Endothelial cell of umbilical vein (primary cell): Measurements from ENCODE around the gene GBP4. TPM values are rescaled to one million over a fixed set of nuclear protein-coding genes. Genes with fewer than 3 reads are reported as not detected.

Experiments
- BruUV-seq: library from RNA; stranded (reverse); fragments of 400-500 nt; replicated peaks from 2 replicates; lab custom pipeline; 2021; lab: Mats Ljungman, UMichigan
- CTCF ChIA-PET: fragments of 300-600, 350-600 bp; sonication (Branson Sonifier 250); formaldehyde crosslinking; loops from one replicate; lab custom pipeline; 2021; ENCODE audit warnings: antibody characterized with exemption, inconsistent platforms; lab: Charles Lee
- POLR2A ChIA-PET: fragments of 300-600, 350-600 bp; sonication (Branson Sonifier 250); formaldehyde crosslinking; loops from one replicate; lab custom pipeline; 2021; ENCODE audit warnings: antibody characterized with exemption, inconsistent platforms; lab: Charles Lee
- DNase-seq: peaks from one replicate; pipeline ENCODE4 v3.0.0-alpha.2; 2011; ENCODE audit warnings: low read depth, low spot score
- FAIRE-seq: peaks from 2 replicates; lab custom pipeline; 2011; peaks lifted over from hg19 to GRCh38; lab: Jason Lieb, UNC
- H2AFZ ChIP-seq: 2 replicates; pipeline ENCODE4 v1.6.0; 2012; ENCODE audit warnings: low read depth, low read length, control low read depth, inconsistent platforms
- H3K27ac ChIP-seq: 2 replicates; pipeline ENCODE4 v1.5.1; 2011; ENCODE audit warnings: low read depth, mild to moderate bottlenecking, control low read depth, low read length, moderate library complexity; ENCODE audit not compliant: insufficient read depth
- H3K27me3 ChIP-seq, 2 experiments: 2 replicates each; pipeline versions ENCODE4 v1.6.0 to v1.6.1; 2011; ENCODE audit warnings: low read length in 2 of 2, mixed read lengths in 1 of 2; ENCODE audit not compliant: control insufficient read depth in 2 of 2, insufficient read depth in 2 of 2
- H3K36me3 ChIP-seq, 2 experiments: 2 replicates in 1 of 2; 3 replicates in 1 of 2; pipeline ENCODE4 v1.5.1; 2011; ENCODE audit warnings: low read length in 2 of 2, mild to moderate bottlenecking in 1 of 2, moderate library complexity in 1 of 2; ENCODE audit not compliant: control insufficient read depth in 2 of 2, insufficient read depth in 2 of 2; ENCODE audit errors: extremely low read depth in 1 of 2
- H3K4me1 ChIP-seq: 3 replicates; pipeline ENCODE4 v1.5.1; 2011; ENCODE audit warnings: mild to moderate bottlenecking, low read length; ENCODE audit not compliant: control insufficient read depth, insufficient read depth; ENCODE audit errors: extremely low read depth
- H3K4me2 ChIP-seq: 2 replicates; pipeline ENCODE4 v1.6.1; 2011; ENCODE audit warnings: low read length, control low read depth, mixed read lengths; ENCODE audit not compliant: insufficient read depth
- H3K4me3 ChIP-seq, 3 experiments: fragments of 200-600 bp in 1 of 3; sonication (generic), shearing (Covaris generic) in 1 of 3; replicated peaks in 1 of 3; 2 replicates each; pipeline ENCODE4 v1.5.1; 2011 to 2016; ENCODE audit warnings: control low read depth in 3 of 3, low read length in 3 of 3, mild to moderate bottlenecking in 2 of 3, inconsistent platforms in 1 of 3, low read depth in 1 of 3, moderate library complexity in 1 of 3; ENCODE audit not compliant: insufficient read depth in 1 of 3
- H3K79me2 ChIP-seq: 2 replicates; pipeline ENCODE4 v1.6.0; 2012; ENCODE audit warnings: low read length, inconsistent platforms; ENCODE audit not compliant: control insufficient read depth, insufficient read depth
- H3K9ac ChIP-seq: replicated peaks from 2 replicates; pipeline ENCODE3; 2011; ENCODE audit warnings: low read length, control low read depth; ENCODE audit not compliant: insufficient read depth; ENCODE audit errors: extremely low read depth
- H3K9me1 ChIP-seq: replicated peaks from 3 replicates; pipeline ENCODE4 v1.6.0; 2011; ENCODE audit warnings: mild to moderate bottlenecking, low read length; ENCODE audit not compliant: control insufficient read depth, insufficient read depth; ENCODE audit errors: extremely low read depth
- H3K9me3 ChIP-seq: replicated peaks from 2 replicates; pipeline ENCODE4 v1.5.1; 2012; ENCODE audit warnings: low read length, inconsistent platforms; ENCODE audit not compliant: control insufficient read depth, insufficient read depth
- H4K20me1 ChIP-seq: replicated peaks from 2 replicates; pipeline ENCODE3; 2011; ENCODE audit warnings: mild to moderate bottlenecking, low read length; ENCODE audit not compliant: control insufficient read depth, insufficient read depth; ENCODE audit errors: extremely low read depth
- EZH2 ChIP-seq: IDR thresholded peaks from 2 replicates; pipeline ENCODE4 v1.6.1; 2012; ENCODE audit warnings: borderline replicate concordance, low read depth, mild to moderate bottlenecking, moderate library complexity, low read length, inconsistent platforms; ENCODE audit not compliant: severe bottlenecking
- FOS ChIP-seq: IDR thresholded peaks from 2 replicates; pipeline ENCODE4 v1.6.1; 2011; ENCODE audit warnings: mild to moderate bottlenecking, low read length, moderate library complexity, borderline replicate concordance; ENCODE audit not compliant: insufficient read depth
- GATA2 ChIP-seq: IDR thresholded peaks from 2 replicates; pipeline ENCODE4 v1.7.0; 2011; ENCODE audit warnings: low read depth, mild to moderate bottlenecking, moderate library complexity, mixed read lengths, low read length; ENCODE audit not compliant: insufficient read length, insufficient read depth
- JUN ChIP-seq: IDR thresholded peaks from 2 replicates; pipeline ENCODE4 v1.6.1; 2011; ENCODE audit warnings: borderline replicate concordance, low read depth; ENCODE audit not compliant: insufficient read length, insufficient read depth
- MYC ChIP-seq: IDR thresholded peaks from one replicate; pipeline ENCODE4 v1.6.1; 2011; ENCODE audit warnings: mild to moderate bottlenecking, low read depth, low read length
- POLR2A ChIP-seq: IDR thresholded peaks from 2 replicates; pipeline ENCODE4 v1.6.1; 2012; ENCODE audit warnings: low read depth, mild to moderate bottlenecking, control low read depth, low read length
- POLR2AphosphoS5 ChIP-seq: IDR thresholded peaks from 2 replicates; pipeline ENCODE4 v1.6.1; 2012; ENCODE audit warnings: low read depth, mild to moderate bottlenecking, control low read depth, low read length, moderate library complexity; ENCODE audit not compliant: insufficient read depth
- dilution Hi-C: fragments of 300-500 bp; cut with MboI; formaldehyde crosslinking; loops from one replicate; pipeline ENCODE4 v1.15.0; 2019; ENCODE audit warnings: low sequenced_read_pairs; ENCODE audit not compliant: extremely low pct_ligation_motif_present
- intact Hi-C: fragments of 100-400 bp; cut with micrococcal nuclease; formaldehyde crosslinking; loops from one replicate; pipeline ENCODE4 v1.10.0; 2022
- polyA plus RNA-seq, 4 experiments: library from polyadenylated mRNA; depleted of rRNA in 3 of 4; stranded (reverse) in 3 of 4; unstranded in 1 of 4; fragments of >200 nt; gene quantifications; 2 replicates each; pipeline versions ENCODE4 v1.2.1 to v1.2.3, GENCODE V29; 2011 to 2012; ENCODE audit warnings: missing spikeins in 1 of 4
- total RNA-seq: library from RNA; stranded (reverse); gene quantifications from 2 replicates; pipeline ENCODE4 v1.2.3, GENCODE V29; 2021
- TF ChIP-seq, protein P1 (sequence below): IDR thresholded peaks from 2 replicates; pipeline ENCODE4 v1.6.1; 2011; ENCODE audit not compliant: insufficient read depth, insufficient read length
- TF ChIP-seq, protein P2 (sequence below), 2 donors: IDR thresholded peaks; 1 replicate in 1 of 2; 2 replicates in 1 of 2; pipeline ENCODE4 v1.5.1; 2011; ENCODE audit warnings: low read length in 2 of 2, mild to moderate bottlenecking in 2 of 2, moderate library complexity in 2 of 2, control low read depth in 1 of 2, inconsistent platforms in 1 of 2, low read depth in 1 of 2; ENCODE audit not compliant: insufficient read depth in 1 of 2; ENCODE audit errors: extremely low read depth in 1 of 2

The GBP4 gene
- total and polyA plus RNA-seq, 2 donors (not counting 3 experiments of a cell fraction or from before 2014, with no cell fraction given): 1.7 to 7.6 TPM

DNA sequence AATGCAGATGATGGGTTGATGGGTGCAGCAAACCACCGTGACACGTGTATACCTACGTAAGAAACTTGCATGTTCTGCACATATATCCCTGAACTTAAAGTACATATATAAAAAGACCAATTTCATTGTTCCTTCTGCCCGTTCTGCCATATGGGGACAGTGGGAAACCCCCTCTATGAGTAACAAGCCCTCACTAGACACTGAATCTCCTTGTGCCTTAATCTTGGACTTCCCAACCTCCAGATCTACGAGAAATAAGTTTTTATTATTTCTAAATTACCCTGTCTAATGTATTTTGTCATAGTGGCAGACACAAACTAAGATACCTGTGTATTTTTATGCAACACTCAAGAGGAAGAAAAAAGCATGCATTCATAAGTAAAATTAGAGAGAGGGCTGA, 32.9 kb downstream of the GBP4 start:
- H3K9me1 ChIP-seq: no peaks in the 10 kb centered on the region
- DNase-seq (no peak), FAIRE-seq (no peak)
- H3K4me2 ChIP-seq: no peak overlapping the region
- no peaks in the 10 kb centered on the region for H3K27me3 ChIP-seq
- H4K20me1 ChIP-seq: no peaks in the 10 kb centered on the region
- intact Hi-C loops (no loop called here), dilution Hi-C loops (no loop called here)
- no peak for TF ChIP-seq POLR2A
- TF ChIP-seq EZH2: no peak
- TF ChIP-seq, protein P1, sequence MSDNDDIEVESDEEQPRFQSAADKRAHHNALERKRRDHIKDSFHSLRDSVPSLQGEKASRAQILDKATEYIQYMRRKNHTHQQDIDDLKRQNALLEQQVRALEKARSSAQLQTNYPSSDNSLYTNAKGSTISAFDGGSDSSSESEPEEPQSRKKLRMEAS: no peak
- TF ChIP-seq GATA2: no peak
- no peak for TF ChIP-seq POLR2AphosphoS5
- TF ChIP-seq, protein P2, sequence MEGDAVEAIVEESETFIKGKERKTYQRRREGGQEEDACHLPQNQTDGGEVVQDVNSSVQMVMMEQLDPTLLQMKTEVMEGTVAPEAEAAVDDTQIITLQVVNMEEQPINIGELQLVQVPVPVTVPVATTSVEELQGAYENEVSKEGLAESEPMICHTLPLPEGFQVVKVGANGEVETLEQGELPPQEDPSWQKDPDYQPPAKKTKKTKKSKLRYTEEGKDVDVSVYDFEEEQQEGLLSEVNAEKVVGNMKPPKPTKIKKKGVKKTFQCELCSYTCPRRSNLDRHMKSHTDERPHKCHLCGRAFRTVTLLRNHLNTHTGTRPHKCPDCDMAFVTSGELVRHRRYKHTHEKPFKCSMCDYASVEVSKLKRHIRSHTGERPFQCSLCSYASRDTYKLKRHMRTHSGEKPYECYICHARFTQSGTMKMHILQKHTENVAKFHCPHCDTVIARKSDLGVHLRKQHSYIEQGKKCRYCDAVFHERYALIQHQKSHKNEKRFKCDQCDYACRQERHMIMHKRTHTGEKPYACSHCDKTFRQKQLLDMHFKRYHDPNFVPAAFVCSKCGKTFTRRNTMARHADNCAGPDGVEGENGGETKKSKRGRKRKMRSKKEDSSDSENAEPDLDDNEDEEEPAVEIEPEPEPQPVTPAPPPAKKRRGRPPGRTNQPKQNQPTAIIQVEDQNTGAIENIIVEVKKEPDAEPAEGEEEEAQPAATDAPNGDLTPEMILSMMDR (IDR thresholded peaks at IDR 0.05; ENCODE audit: extremely low read depth in 1 of 2, insufficient read depth in 1 of 2, low read depth in 1 of 2, low read length in 2 of 2): no peak
- TF ChIP-seq MYC: no peak
- no peak for TF ChIP-seq JUN
- TF ChIP-seq FOS: no peak
- BruUV-seq: no TSS peak
- ChIA-PET CTCF (interaction anchor here (1.2 kb wide), 1 partner anchor 80 kb away, joined by 3 read pairs; no protein-coding TSS in a partner anchor), POLR2A (no interaction called here)
- H3K4me3 ChIP-seq: no peak overlapping the region
- no peak overlapping the region for H3K9ac ChIP-seq
- H3K79me2 ChIP-seq: no peaks in the 10 kb centered on the region
- no peaks in the 10 kb centered on the region for H3K36me3 ChIP-seq
- no peak overlapping the region for H2AFZ ChIP-seq
- no peaks in the 10 kb centered on the region for H3K9me3 ChIP-seq
- H3K4me1 ChIP-seq: no peaks in the 10 kb centered on the region
- H3K27ac ChIP-seq: no peak overlapping the region
